ENCODE measurements around the gene LDB3.

Gene LDB3

GRCh38 chr10:86709396-86710185, 41.3 kb downstream of the LDB3 start:
- TF ChIP-seq CTCF (IDR thresholded peaks at IDR 0.05), result no peak
- H3K4me3 Mint-ChIP-seq, result peak overlapping the region; percentile 37
- H3K9me3 Mint-ChIP-seq, result no peaks in the 10 kb centered on the region
- H3K27me3 Mint-ChIP-seq (ENCODE audit: low read depth, poor library complexity), result peaks cover 6% of the 10 kb centered on the region
- H3K27ac Mint-ChIP-seq, result peak overlapping the region; percentile 95
- no peaks in the 10 kb centered on the region for H3K36me3 Mint-ChIP-seq (ENCODE audit: low read depth)
- peaks cover 38% of the 10 kb centered on the region for H3K4me1 Mint-ChIP-seq
- DNase-seq, result no peak

- Mint-ChIP-seq H3K36me3 (ENCODE audit: low read depth) (no peaks in the 10 kb centered on the region), H3K4me1 (peaks cover 49% of the 10 kb centered on the region), H3K4me3 (peak overlapping the region; percentile 76), H3K9me3 (no peaks in the 10 kb centered on the region), H3K27me3 (ENCODE audit: low read depth, poor library complexity) (peaks cover 6% of the 10 kb centered on the region), H3K27ac (peak overlapping the region; percentile 87)
- DNase-seq, result peak; percentile 87
- TF ChIP-seq CTCF (IDR thresholded peaks at IDR 0.05), result peak; percentile 74
Observed at GRCh38 chr10:86710987-86711512, 42.7 kb downstream of the LDB3 start.

GRCh38 chr10:86711513-86712316, 43.4 kb downstream of the LDB3 start:
- peak overlapping the region; percentile 96 for H3K27ac Mint-ChIP-seq
- H3K27me3 Mint-ChIP-seq (ENCODE audit: low read depth, poor library complexity), result peaks cover 6% of the 10 kb centered on the region
- no peak for TF ChIP-seq CTCF (IDR thresholded peaks at IDR 0.05)
- H3K4me1 Mint-ChIP-seq, result peaks cover 51% of the 10 kb centered on the region
- H3K36me3 Mint-ChIP-seq (ENCODE audit: low read depth), result no peaks in the 10 kb centered on the region
- peak overlapping the region; percentile 83 for H3K4me3 Mint-ChIP-seq
- H3K9me3 Mint-ChIP-seq, result no peaks in the 10 kb centered on the region
- DNase-seq, result peak; percentile 58

GRCh38 chr10:86712317-86712707, 44.0 kb downstream of the LDB3 start:
- TF ChIP-seq CTCF (IDR thresholded peaks at IDR 0.05), result no peak
- Mint-ChIP-seq H3K4me1 (peaks cover 51% of the 10 kb centered on the region), H3K27me3 (ENCODE audit: low read depth, poor library complexity) (peaks cover 6% of the 10 kb centered on the region), H3K27ac (peak overlapping the region; percentile 96), H3K4me3 (peak overlapping the region; percentile 83), H3K36me3 (ENCODE audit: low read depth) (no peaks in the 10 kb centered on the region), H3K9me3 (no peaks in the 10 kb centered on the region)
- no peak for DNase-seq

GRCh38 chr10:86715156-86715795, 47.0 kb downstream of the LDB3 start:
- H3K4me1 Mint-ChIP-seq, result peaks cover 32% of the 10 kb centered on the region
- DNase-seq, result no peak

More at GRCh38 chr10:86715156-86715795, 47.0 kb downstream of the LDB3 start:
- TF ChIP-seq CTCF (IDR thresholded peaks at IDR 0.05), result no peak
- Mint-ChIP-seq H3K27me3 (ENCODE audit: low read depth, poor library complexity) (peaks cover 9% of the 10 kb centered on the region), H3K36me3 (ENCODE audit: low read depth) (no peaks in the 10 kb centered on the region), H3K27ac (peak overlapping the region; percentile 76), H3K4me3 (peak overlapping the region; percentile 47), H3K9me3 (no peaks in the 10 kb centered on the region)

Measured in nephron progenitor cell (in vitro differentiated cells).